HG02981 (cell line): ENCODE measurements around the gene SLC22A3.
"Not testable (repeated sequence)": the region's sequence is repeated elsewhere in the genome, so short reads cannot be mapped to it uniquely, and the experiment has no call there.

Experiments used
- ATAC-seq: cut with Tn5 transposase; IDR thresholded peaks from one replicate; pipeline ENCODE4 v1.9.1; 2021; ENCODE audit warnings: mild to moderate bottlenecking, moderate library complexity; ENCODE audit not compliant: unreplicated experiment

Gene SLC22A3

GRCh38 chr6:160367798-160368547 lies 19.8 kb downstream of the SLC22A3 start:
- ATAC-seq = no peak

GRCh38 chr6:160368670-160369069 lies 20.5 kb downstream of the SLC22A3 start:
- no peak for ATAC-seq

- ATAC-seq = not testable (repeated sequence)
Observed at GRCh38 chr6:160373601-160374000, 25.4 kb downstream of the SLC22A3 start.

GRCh38 chr6:160374836-160375560 lies 26.8 kb downstream of the SLC22A3 start:
- no peak for ATAC-seq

- ATAC-seq = no peak
Observed at GRCh38 chr6:160375561-160375949, 27.4 kb downstream of the SLC22A3 start.

- ATAC-seq = no peak
Observed at GRCh38 chr6:160376445-160376844, 28.3 kb downstream of the SLC22A3 start.

- ATAC-seq = no peak
Observed at GRCh38 chr6:160378218-160378617, 30.0 kb downstream of the SLC22A3 start.

- no peak for ATAC-seq
Observed at GRCh38 chr6:160378882-160379281, 30.7 kb downstream of the SLC22A3 start.

GRCh38 chr6:160379466-160379865 lies 31.3 kb downstream of the SLC22A3 start:
- no peak for ATAC-seq

GRCh38 chr6:160382946-160383345 lies 34.8 kb downstream of the SLC22A3 start:
- ATAC-seq = no peak

- no peak for ATAC-seq
Observed at GRCh38 chr6:160386869-160387530, 38.8 kb downstream of the SLC22A3 start.

GRCh38 chr6:160387916-160388643 lies 39.9 kb downstream of the SLC22A3 start:
- no peak for ATAC-seq

GRCh38 chr6:160388922-160389321 lies 40.7 kb downstream of the SLC22A3 start:
- no peak for ATAC-seq

GRCh38 chr6:160391419-160392116 lies 43.4 kb downstream of the SLC22A3 start:
- ATAC-seq = no peak

- ATAC-seq = not testable (repeated sequence)
Observed at GRCh38 chr6:160393442-160393841, 45.3 kb downstream of the SLC22A3 start.

GRCh38 chr6:160393891-160394653 lies 45.9 kb downstream of the SLC22A3 start:
- ATAC-seq = no peak

- no peak for ATAC-seq
Observed at GRCh38 chr6:160394654-160395035, 46.5 kb downstream of the SLC22A3 start.

GRCh38 chr6:160395187-160395586 lies 47.0 kb downstream of the SLC22A3 start:
- no peak for ATAC-seq

GRCh38 chr6:160396292-160396691 lies 48.1 kb downstream of the SLC22A3 start:
- no peak for ATAC-seq
